SH-SY5Y (cell line): ENCODE results near the gene ANGPTL2.

ENCODE experiments used
- GATA2 ChIP-seq: IDR thresholded peaks from 2 replicates; pipeline ENCODE4 v1.6.1; 2011; ENCODE audit warnings: mild to moderate bottlenecking, low read depth, low read length
- GATA3 ChIP-seq: IDR thresholded peaks from 2 replicates; pipeline ENCODE4 v1.6.1; 2011; ENCODE audit warnings: low read depth, mild to moderate bottlenecking, low read length, moderate library complexity

DNA sequence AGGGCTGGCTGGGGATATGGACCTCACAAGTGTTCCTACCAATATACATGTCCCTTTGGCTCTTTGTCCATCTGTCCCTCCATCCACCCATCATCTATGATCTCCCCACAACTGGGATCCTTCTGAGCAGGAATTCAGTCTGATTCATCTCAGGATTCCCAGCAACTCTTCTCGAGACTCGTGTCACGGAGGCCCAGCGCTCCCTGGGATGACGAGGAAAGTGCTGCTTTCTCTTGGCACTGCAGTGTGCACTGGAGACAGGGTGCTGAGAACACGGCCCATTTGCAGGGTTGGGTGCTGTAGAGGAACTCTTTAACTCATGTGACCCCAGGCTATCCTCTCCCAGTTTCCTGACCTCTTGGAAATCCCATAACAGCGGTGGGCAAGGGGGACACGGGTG lies 72.9 kb downstream of the ANGPTL2 start:
- TF ChIP-seq GATA2 (no peak), GATA3 (no peak)
